GM12875 (cell line): ENCODE results near the gene TPO.

Experiments
- H3K4me3 ChIP-seq: one replicate; pipeline ENCODE4 v1.5.1; 2011; ENCODE audit warnings: low read depth, low read length, control low read depth
- TF ChIP-seq, protein P1 (sequence below): IDR thresholded peaks from 2 replicates; pipeline ENCODE4 v1.5.1; 2011; ENCODE audit warnings: low read depth, mild to moderate bottlenecking, control low read depth, inconsistent platforms, low read length, moderate library complexity, borderline replicate concordance; ENCODE audit not compliant: insufficient read depth

The TPO gene

DNA sequence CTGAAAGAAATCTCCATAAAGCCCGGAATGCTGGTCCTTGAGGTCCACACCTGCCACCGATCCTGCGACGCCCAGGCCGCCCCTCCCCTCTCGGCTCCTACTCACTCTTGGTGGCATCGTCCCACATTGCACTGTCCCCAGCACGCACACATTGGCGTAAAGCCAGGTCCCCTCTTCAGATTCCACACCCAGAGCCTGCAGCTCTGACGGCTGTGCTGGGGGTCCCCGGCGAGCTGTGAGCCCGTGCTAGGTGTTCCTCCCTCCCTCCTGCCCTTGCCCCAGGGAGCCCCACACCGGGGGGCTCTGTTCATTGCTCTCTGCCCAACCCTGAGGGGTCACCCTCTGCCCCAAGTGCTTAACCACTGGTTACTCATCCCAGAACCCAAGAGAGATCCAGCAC is 8.5 kb downstream of the TPO start:
- no peak overlapping the region for H3K4me3 ChIP-seq
- TF ChIP-seq, protein P1, sequence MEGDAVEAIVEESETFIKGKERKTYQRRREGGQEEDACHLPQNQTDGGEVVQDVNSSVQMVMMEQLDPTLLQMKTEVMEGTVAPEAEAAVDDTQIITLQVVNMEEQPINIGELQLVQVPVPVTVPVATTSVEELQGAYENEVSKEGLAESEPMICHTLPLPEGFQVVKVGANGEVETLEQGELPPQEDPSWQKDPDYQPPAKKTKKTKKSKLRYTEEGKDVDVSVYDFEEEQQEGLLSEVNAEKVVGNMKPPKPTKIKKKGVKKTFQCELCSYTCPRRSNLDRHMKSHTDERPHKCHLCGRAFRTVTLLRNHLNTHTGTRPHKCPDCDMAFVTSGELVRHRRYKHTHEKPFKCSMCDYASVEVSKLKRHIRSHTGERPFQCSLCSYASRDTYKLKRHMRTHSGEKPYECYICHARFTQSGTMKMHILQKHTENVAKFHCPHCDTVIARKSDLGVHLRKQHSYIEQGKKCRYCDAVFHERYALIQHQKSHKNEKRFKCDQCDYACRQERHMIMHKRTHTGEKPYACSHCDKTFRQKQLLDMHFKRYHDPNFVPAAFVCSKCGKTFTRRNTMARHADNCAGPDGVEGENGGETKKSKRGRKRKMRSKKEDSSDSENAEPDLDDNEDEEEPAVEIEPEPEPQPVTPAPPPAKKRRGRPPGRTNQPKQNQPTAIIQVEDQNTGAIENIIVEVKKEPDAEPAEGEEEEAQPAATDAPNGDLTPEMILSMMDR, result no peak

DNA sequence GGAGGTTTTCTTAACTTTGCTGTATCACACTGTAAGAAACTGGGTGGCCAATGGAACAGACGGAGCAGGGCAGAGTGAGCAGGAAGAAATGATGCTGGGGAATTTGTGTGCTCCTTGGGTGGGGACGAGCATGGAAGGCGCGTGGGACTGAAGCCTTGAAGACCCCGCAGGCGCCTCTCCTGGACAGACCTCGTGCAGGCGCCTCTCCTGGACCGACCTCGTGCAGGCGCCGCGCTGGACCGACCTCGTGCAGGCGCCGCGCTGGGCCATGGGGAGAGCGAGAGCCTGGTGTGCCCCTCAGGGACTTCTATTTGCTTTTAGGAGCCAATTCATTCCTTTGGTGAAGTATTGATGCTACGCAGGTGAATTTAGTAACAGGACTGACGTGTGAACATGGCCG is 8.9 kb downstream of the TPO start:
- H3K4me3 ChIP-seq, result no peak overlapping the region
- TF ChIP-seq, protein P1, result no peak

DNA sequence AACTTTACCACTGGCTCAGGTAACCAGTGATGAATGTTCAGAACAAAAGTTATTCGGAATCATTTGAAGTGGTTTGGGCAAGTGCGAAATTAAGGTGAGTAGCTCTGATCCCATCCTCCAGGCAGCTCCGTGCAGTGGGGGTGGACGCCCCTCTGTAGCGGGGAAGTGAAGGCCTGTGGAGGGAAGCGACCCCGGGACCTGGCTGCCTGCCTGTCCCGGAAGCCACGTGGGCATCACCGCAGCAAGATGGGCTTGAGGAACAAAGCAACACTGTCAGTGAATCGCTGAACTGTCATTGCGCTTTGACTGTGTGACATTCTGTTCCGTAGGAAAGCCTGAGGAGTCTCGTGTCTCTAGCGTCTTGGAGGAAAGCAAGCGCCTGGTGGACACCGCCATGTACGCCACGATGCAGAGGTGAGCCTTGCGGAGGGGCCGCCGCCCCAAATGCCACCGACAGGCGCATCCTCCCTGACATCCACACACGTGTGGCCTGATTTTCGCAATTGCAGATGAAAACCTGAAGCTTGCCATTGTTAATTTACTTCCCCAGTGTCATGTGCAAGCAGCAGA is 9.5 kb downstream of the TPO start:
- TF ChIP-seq, protein P1, result no peak
- H3K4me3 ChIP-seq, result no peak overlapping the region

DNA sequence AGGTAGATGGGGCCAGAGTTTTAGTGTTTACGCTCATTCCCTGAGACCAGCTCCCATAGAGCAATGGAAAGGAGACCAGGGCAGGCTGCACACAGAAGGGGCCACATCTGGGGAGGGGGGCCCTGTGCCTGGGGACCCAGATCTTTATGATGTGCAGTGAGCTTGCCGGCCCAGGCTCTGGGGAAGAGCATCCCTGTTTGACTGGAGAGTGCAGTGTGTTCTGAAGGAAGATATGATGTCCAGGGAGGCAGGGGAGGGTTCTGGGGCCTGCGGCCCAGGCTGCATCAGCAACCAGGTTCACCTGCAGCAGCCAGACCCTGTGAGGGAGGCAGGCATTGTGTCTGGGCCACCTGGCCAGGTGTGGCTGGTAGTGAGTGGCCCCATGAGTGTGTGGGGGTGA is 13.8 kb downstream of the TPO start:
- TF ChIP-seq, protein P1, result no peak
- H3K4me3 ChIP-seq, result no peak overlapping the region

DNA sequence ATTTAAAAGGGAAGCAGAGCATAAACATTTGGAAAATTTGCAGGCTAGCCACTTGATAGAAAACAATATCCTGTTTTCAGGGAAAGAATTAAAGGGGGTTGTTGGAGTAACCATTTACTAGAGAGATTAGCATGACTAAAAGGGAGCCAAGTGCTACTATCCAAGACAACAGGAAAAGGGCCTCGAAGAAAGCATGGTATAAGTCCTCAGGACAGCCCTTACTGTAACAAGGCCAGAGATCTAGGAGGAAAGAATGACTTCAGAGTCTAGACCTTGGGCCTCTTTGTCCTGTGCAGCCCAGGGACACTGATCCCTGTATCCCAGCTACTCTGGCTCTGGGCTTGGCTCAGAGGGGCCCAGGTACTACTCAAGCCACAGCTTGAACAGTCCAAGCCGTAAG is 16.6 kb downstream of the TPO start:
- TF ChIP-seq, protein P1, result no peak
- H3K4me3 ChIP-seq, result no peak overlapping the region

DNA sequence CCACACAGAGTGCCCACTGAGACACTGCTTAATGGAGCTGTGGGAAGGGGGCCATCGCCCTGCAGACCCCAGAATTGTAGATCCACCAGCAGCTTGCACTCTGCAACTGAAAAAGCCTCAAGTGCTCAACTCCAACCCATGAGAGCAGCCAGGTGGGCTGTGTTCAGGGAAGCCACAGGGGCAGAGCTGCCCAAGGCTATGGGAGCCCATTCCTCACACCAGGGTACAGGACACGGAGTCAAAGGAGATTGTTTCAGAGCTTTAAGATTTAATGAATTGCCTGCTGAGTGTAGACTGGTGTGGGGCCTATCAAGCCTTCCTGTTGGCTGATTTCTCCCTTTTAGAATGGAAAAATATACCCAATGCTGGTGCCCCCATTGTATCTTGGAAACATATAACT is 17.2 kb downstream of the TPO start:
- TF ChIP-seq, protein P1, result no peak
- no peak overlapping the region for H3K4me3 ChIP-seq

DNA sequence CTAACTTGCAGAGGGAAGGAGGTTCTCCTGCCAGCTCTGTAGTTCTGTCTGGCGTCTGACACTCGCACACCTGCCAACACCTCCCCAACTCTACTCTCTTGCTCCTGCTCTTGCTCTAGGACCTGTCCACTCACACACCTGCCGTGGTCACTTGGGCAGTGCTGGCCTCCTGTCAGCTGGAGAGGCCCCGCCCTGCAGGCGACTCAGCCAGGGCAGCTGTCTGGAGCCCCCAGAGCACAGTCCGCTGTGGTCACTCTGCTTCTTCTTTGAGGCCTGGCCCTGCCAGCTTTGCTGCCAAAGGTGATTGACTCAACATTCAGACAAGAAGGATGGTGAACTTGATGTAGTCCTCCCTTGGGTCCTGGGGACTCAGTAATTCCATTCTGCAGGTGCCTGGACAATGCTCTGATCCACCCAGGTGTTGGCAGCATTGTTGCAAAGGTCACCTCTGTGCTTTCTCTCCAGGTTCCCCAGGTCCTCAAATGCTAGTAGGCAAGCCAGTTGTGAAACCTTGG is 18.7 kb downstream of the TPO start:
- H3K4me3 ChIP-seq, result no peak overlapping the region
- TF ChIP-seq, protein P1, result no peak
